Bronchial epithelial cell (primary cell): ENCODE measurements around the gene ABR. TPM values are rescaled to one million over a fixed set of nuclear protein-coding genes. Genes with fewer than 3 reads are reported as not detected.
A peak's percentile ranks its signal among the peaks of the same experiment; 100 is the strongest.

ENCODE experiments used
- DNase-seq: peaks from one replicate; pipeline ENCODE4 v3.0.0-alpha.2; 2010; ENCODE audit warnings: low read depth
- FAIRE-seq: peaks from 2 replicates; lab custom pipeline; 2011; peaks lifted over from hg19 to GRCh38; lab: Jason Lieb, UNC
- H3K27me3 ChIP-seq: 2 replicates; pipeline ENCODE4 v1.5.1; 2011; ENCODE audit warnings: low read length; ENCODE audit not compliant: control insufficient read depth, insufficient read depth
- H3K36me3 ChIP-seq: 2 replicates; pipeline ENCODE4 v1.5.1; 2011; ENCODE audit warnings: low read length; ENCODE audit not compliant: control insufficient read depth, insufficient read depth
- H3K4me3 ChIP-seq: 2 replicates; pipeline ENCODE4 v1.5.1; 2011; ENCODE audit warnings: mild to moderate bottlenecking, low read depth, low read length, control low read depth
- CTCF ChIP-seq: IDR thresholded peaks from 2 replicates; pipeline ENCODE4 v1.5.1; 2011; ENCODE audit warnings: mild to moderate bottlenecking, moderate library complexity, low read length, control low read depth, inconsistent platforms; ENCODE audit not compliant: insufficient read depth, severe bottlenecking
- total RNA-seq: library from RNA; depleted of rRNA; stranded (reverse); fragments of >200 nt; gene quantifications from 2 replicates; pipeline ENCODE4 v1.2.1, GENCODE V29; 2014

Gene ABR
- total RNA-seq, 1 donor from 2014 or later = 18.7 TPM

GRCh38 chr17:1004769-1005295 lies 174.9 kb downstream of the ABR start:
- TF ChIP-seq CTCF = no peak
- no peak overlapping the region for H3K4me3 ChIP-seq
- peak; percentile 76 for FAIRE-seq
- H3K36me3 ChIP-seq = peaks cover 30% of the 10 kb centered on the region
- no peaks in the 10 kb centered on the region for H3K27me3 ChIP-seq
- no peak for DNase-seq

GRCh38 chr17:1003972-1004768 lies 175.6 kb downstream of the ABR start:
- peaks cover 34% of the 10 kb centered on the region for H3K36me3 ChIP-seq

GRCh38 chr17:1003633-1003971 lies 176.2 kb downstream of the ABR start:
- H3K36me3 ChIP-seq = peaks cover 33% of the 10 kb centered on the region
- DNase-seq = no peak
- no peak for TF ChIP-seq CTCF
- FAIRE-seq = no peak
- H3K27me3 ChIP-seq = no peaks in the 10 kb centered on the region
- H3K4me3 ChIP-seq = no peak overlapping the region

More at GRCh38 chr17:1003972-1004768, 175.6 kb downstream of the ABR start:
- Histone ChIP-seq H3K27me3 (no peaks in the 10 kb centered on the region), H3K4me3 (no peak overlapping the region)
- TF ChIP-seq CTCF = no peak
- DNase-seq (no peak), FAIRE-seq (no peak)

- Histone ChIP-seq H3K36me3 (peaks cover 32% of the 10 kb centered on the region), H3K4me3 (no peak overlapping the region), H3K27me3 (no peaks in the 10 kb centered on the region)
- DNase-seq (no peak), FAIRE-seq (peak; percentile 7)
- no peak for TF ChIP-seq CTCF
Observed at GRCh38 chr17:1002771-1003555, 176.8 kb downstream of the ABR start.

- peaks cover 31% of the 10 kb centered on the region for H3K36me3 ChIP-seq
- no peak for DNase-seq
- no peaks in the 10 kb centered on the region for H3K27me3 ChIP-seq
- FAIRE-seq = peak; percentile 55
- TF ChIP-seq CTCF = no peak
- H3K4me3 ChIP-seq = no peak overlapping the region
Observed at GRCh38 chr17:1002412-1002753, 177.4 kb downstream of the ABR start.
